K562 (cell line): ENCODE measurements around the gene FHIT. TPM values are rescaled to one million over a fixed set of nuclear protein-coding genes. Genes with fewer than 3 reads are reported as not detected.

Source experiments
- ATAC-seq: fragments of 200-7000 bp; cut with Tn5 transposase; 3 replicates; pipeline ENCODE4 v1.9.1; 2020; ENCODE audit warnings: moderate library complexity
- BruUV-seq: library from RNA; stranded (reverse); fragments of 400-500 nt; replicated peaks from 2 replicates; lab custom pipeline; 2021; lab: Mats Ljungman, UMichigan
- CTCF ChIA-PET: fragments of 300-600 bp; formaldehyde crosslinking; extraction: SDS; loops from one replicate; lab custom pipeline; 2021; ENCODE audit warnings: low intra/inter-chr PET ratio; lab: Yijun Ruan, JAX
- POLR2A ChIA-PET: fragments of 300-600, 350-650 bp; sonication (Branson Sonifier 250); formaldehyde crosslinking; extraction: SDS; loops from one replicate; lab custom pipeline; 2021; ENCODE audit warnings: antibody characterized with exemption, inconsistent platforms; lab: Yijun Ruan, JAX
- DNase-seq, 4 experiments: peaks; one replicate each; pipeline versions ENCODE4 v3.0.0 to v3.0.0-alpha.2; 2011 to 2018; ENCODE audit warnings: low spot score in 3 of 4, mixed read lengths in 3 of 4; ENCODE audit errors: extremely low read depth in 1 of 4
- FAIRE-seq: peaks from 2 replicates; lab custom pipeline; 2011; peaks lifted over from hg19 to GRCh38; lab: Jason Lieb, UNC
- H2AFZ ChIP-seq: 2 replicates; pipeline ENCODE4 v1.6.0; 2011; ENCODE audit warnings: low read depth, low read length, control low read depth, inconsistent platforms
- H3K27ac ChIP-seq: fragments of 200-600 bp; 3 replicates; pipeline ENCODE4 v1.8.0; 2011; ENCODE audit warnings: low read depth, mild to moderate bottlenecking, control low read depth, inconsistent platforms, low read length, moderate library complexity, mixed read lengths; ENCODE audit errors: extremely low read depth
- H3K27me3 ChIP-seq, 2 experiments: fragments of 300-600 bp in 1 of 2; 2 replicates in 1 of 2; 3 replicates in 1 of 2; pipeline versions ENCODE4 v1.6.0 to v1.8.0; 2011; ENCODE audit warnings: inconsistent platforms in 2 of 2, low read length in 2 of 2, mild to moderate bottlenecking in 1 of 2, mixed read lengths in 1 of 2, moderate library complexity in 1 of 2; ENCODE audit not compliant: control insufficient read depth in 2 of 2, insufficient read depth in 2 of 2
- H3K36me3 ChIP-seq: fragments of 300-600 bp; 3 replicates; pipeline ENCODE4 v1.8.0; 2011; ENCODE audit warnings: mild to moderate bottlenecking, low read length, inconsistent platforms; ENCODE audit not compliant: control insufficient read depth, insufficient read depth
- H3K4me1 ChIP-seq, 2 experiments: fragments of 200-600 bp in 1 of 2; replicated peaks in 1 of 2; 2 replicates in 1 of 2; 3 replicates in 1 of 2; pipeline versions ENCODE4 v1.5.1 to v1.8.0; 2011; ENCODE audit warnings: inconsistent platforms in 2 of 2, low read length in 2 of 2, mild to moderate bottlenecking in 1 of 2, mixed read lengths in 1 of 2, moderate library complexity in 1 of 2; ENCODE audit not compliant: control insufficient read depth in 2 of 2, insufficient read depth in 2 of 2
- H3K4me2 ChIP-seq: 2 replicates; pipeline ENCODE4 v1.6.1; 2011; ENCODE audit warnings: low read length, control low read depth, inconsistent platforms, mixed read lengths; ENCODE audit not compliant: insufficient read depth
- H3K4me3 ChIP-seq: fragments of 200-600 bp; sonication (generic), shearing (Covaris generic); 2 replicates; pipeline ENCODE4 v1.5.1; 2016; ENCODE audit warnings: control low read depth, inconsistent platforms
- H3K79me2 ChIP-seq: fragments of 200-600 bp; 3 replicates; pipeline ENCODE4 v1.8.0; 2011; ENCODE audit warnings: low read length, inconsistent platforms; ENCODE audit not compliant: control insufficient read depth, insufficient read depth
- H3K9ac ChIP-seq, 2 experiments: 2 replicates each; pipeline versions ENCODE4 v1.6.0 to v1.6.1; 2011; ENCODE audit warnings: low read depth in 2 of 2, low read length in 2 of 2, control low read depth in 1 of 2, inconsistent platforms in 1 of 2, mild to moderate bottlenecking in 1 of 2, mixed read lengths in 1 of 2; ENCODE audit not compliant: insufficient read depth in 1 of 2
- H3K9me1 ChIP-seq: one replicate; pipeline ENCODE4 v1.6.0; 2011; ENCODE audit warnings: inconsistent platforms, mild to moderate bottlenecking, low read length, moderate library complexity; ENCODE audit not compliant: control insufficient read depth, insufficient read depth
- H3K9me3 ChIP-seq: replicated peaks from 2 replicates; pipeline ENCODE4 v1.5.1; 2011; ENCODE audit warnings: low read depth, low read length, inconsistent platforms; ENCODE audit not compliant: control insufficient read depth, insufficient read depth
- H4K20me1 ChIP-seq: replicated peaks from 2 replicates; pipeline ENCODE4 v1.6.1; 2011; ENCODE audit warnings: low read length, inconsistent platforms, mixed read lengths; ENCODE audit not compliant: control insufficient read depth, insufficient read depth
- EP300 ChIP-seq: IDR thresholded peaks from 2 replicates; pipeline ENCODE4 v1.6.1; 2012; ENCODE audit warnings: low read length, improper control_type of control experiment
- EP400 ChIP-seq: fragments of 450-650 bp; IDR thresholded peaks from 2 replicates; pipeline ENCODE4 v1.6.1; 2017; ENCODE audit warnings: antibody characterized with exemption, mild to moderate bottlenecking, moderate library complexity
- ETV6 ChIP-seq, 3 experiments: fragments of 150-350 bp in 1 of 3; sonication (generic) in 1 of 3; formaldehyde crosslinking in 1 of 3; IDR thresholded peaks; 2 replicates each; pipeline versions ENCODE4 v1.6.1 to v1.8.0; 2014 to 2022; ENCODE audit warnings: borderline replicate concordance in 2 of 3, low read depth in 2 of 3, antibody characterized with exemption in 1 of 3, low read length in 1 of 3, mild to moderate bottlenecking in 1 of 3, missing genetic modification reagents in 1 of 3
- HDAC1 ChIP-seq, 2 experiments: fragments of 450-650 bp; IDR thresholded peaks; 2 replicates each; pipeline ENCODE4 v1.6.1; 2016 to 2017; ENCODE audit warnings: inconsistent platforms in 1 of 2, mild to moderate bottlenecking in 1 of 2, moderate library complexity in 1 of 2
- HNRNPH1 ChIP-seq: fragments of 200-400 bp; formaldehyde crosslinking; optimal IDR thresholded peaks from 2 replicates; pipeline ENCODE3; 2017; ENCODE audit warnings: low read depth, mild to moderate bottlenecking, low read length, moderate library complexity
- MYC ChIP-seq, 2 experiments: fragments of 250-450 bp in 1 of 2; sonication (Bioruptor Pico) in 1 of 2; IDR thresholded peaks; 2 replicates each; pipeline versions ENCODE4 v1.5.1 to v1.6.1; 2012 to 2021; ENCODE audit warnings: low read depth in 2 of 2, borderline replicate concordance in 1 of 2, improper control_type of control experiment in 1 of 2, low read length in 1 of 2, mild to moderate bottlenecking in 1 of 2, moderate library complexity in 1 of 2
- NFE2 ChIP-seq: IDR thresholded peaks from 2 replicates; pipeline ENCODE4 v1.6.1; 2014; ENCODE audit warnings: antibody characterized with exemption, low read depth
- POLR2AphosphoS5 ChIP-seq: IDR thresholded peaks from 2 replicates; pipeline ENCODE4 v1.6.1; 2011; ENCODE audit warnings: mild to moderate bottlenecking, low read depth, low read length, moderate library complexity; ENCODE audit not compliant: control insufficient read depth, insufficient read depth
- SREBF2 ChIP-seq: sonication (generic); formaldehyde crosslinking; IDR thresholded peaks from 2 replicates; pipeline ENCODE4 v1.4.0; 2020; ENCODE audit warnings: mild to moderate bottlenecking, missing genetic modification reagents
- SRSF3 ChIP-seq: fragments of 200-400 bp; formaldehyde crosslinking; IDR thresholded peaks from 2 replicates; pipeline ENCODE4 v1.6.1; 2016; ENCODE audit warnings: mild to moderate bottlenecking, low read length, moderate library complexity; ENCODE audit not compliant: insufficient read depth
- TAF1 ChIP-seq: IDR thresholded peaks from 2 replicates; pipeline ENCODE4 v1.6.1; 2011; ENCODE audit warnings: mild to moderate bottlenecking, low read length, moderate library complexity; ENCODE audit not compliant: insufficient read depth, control insufficient read depth, severe bottlenecking; ENCODE audit errors: extremely low read depth
- TEAD2 ChIP-seq: fragments of 450-650 bp; IDR thresholded peaks from 2 replicates; pipeline ENCODE4 v1.6.1; 2016; ENCODE audit warnings: missing genetic modification characterization, control low read depth, missing compliant biosample characterization
- ZNF124 ChIP-seq: sonication (generic); formaldehyde crosslinking; IDR thresholded peaks from 2 replicates; pipeline ENCODE4 v1.8.1; 2022; ENCODE audit warnings: missing genetic modification reagents
- ZNF507 ChIP-seq: conservative IDR thresholded peaks from 2 replicates; pipeline ENCODE4 v1.6.1; 2017; ENCODE audit warnings: missing genetic modification characterization, missing compliant biosample characterization
- ZNF717 ChIP-seq: fragments of 250-450 bp; sonication (Bioruptor Pico); IDR thresholded peaks from 2 replicates; pipeline ENCODE4 v1.5.0; 2021
- ZNF76 ChIP-seq: fragments of 250-450 bp; sonication (Bioruptor Pico); IDR thresholded peaks from 2 replicates; pipeline ENCODE4 v1.4.0; 2020; ENCODE audit warnings: mild to moderate bottlenecking, moderate library complexity, borderline replicate concordance
- WGBS: fragments of 100-300 bp; shearing (Covaris generic); methylation state at CpG from one replicate; pipeline ENCODE4 v1.1.6; 2016; ENCODE audit warnings: low coverage, mixed read lengths; ENCODE audit not compliant: insufficient coverage; ENCODE audit errors: missing lambda C conversion rate; 5-methylcytosine and 5-hydroxymethylcytosine counted together
- in situ Hi-C: fragments of 300-500 bp; cut with MboI; formaldehyde crosslinking; loops from 4 replicates; pipeline ENCODE4 v1.15.0; 2018; ENCODE audit warnings: inconsistent platforms, mixed read lengths
- intact Hi-C: fragments of 100-400 bp; cut with micrococcal nuclease; formaldehyde crosslinking; loops from 2 replicates; pipeline ENCODE4 v1.14.2; 2022
- polyA plus RNA-seq, 8 experiments: library from polyadenylated mRNA; depleted of rRNA in 4 of 8; stranded (reverse) in 5 of 8; unstranded in 3 of 8; fragments of >200 nt; fragmentation: Nextera tagmentation in 2 of 8; fragmentation: Illumina TruSeq in 1 of 8; extraction: Ambion mirVana in 2 of 8; extraction: Trizol in 1 of 8; gene quantifications; 2 replicates each; pipeline versions ENCODE4 v1.2.1 to v1.2.3, GENCODE V29; 2011 to 2014; ENCODE audit warnings: inconsistent platforms in 1 of 8, missing spikeins in 1 of 8
- total RNA-seq, 7 experiments: library from RNA; depleted of rRNA in 6 of 7; stranded (reverse); fragments of >200 nt in 6 of 7; fragmentation: Illumina TruSeq in 2 of 7; extraction: Trizol in 2 of 7; gene quantifications; 2 replicates each; pipeline versions ENCODE4 v1.2.1 to v1.2.3, GENCODE V29; 2011 to 2021; ENCODE audit warnings: low replicate concordance in 1 of 7
- TF ChIP-seq, protein P1 (sequence below), 2 experiments: fragments of 450-650 bp; IDR thresholded peaks; 2 replicates each; pipeline ENCODE4 v1.6.1; 2018; ENCODE audit warnings: mild to moderate bottlenecking in 2 of 2, low read depth in 1 of 2; ENCODE audit not compliant: partially characterized antibody in 2 of 2
- TF ChIP-seq, protein P2 (sequence below): IDR thresholded peaks from 2 replicates; pipeline ENCODE4 v1.6.1; 2011; ENCODE audit not compliant: insufficient read length; ENCODE audit errors: extremely low read depth

Gene FHIT
- total and polyA plus RNA-seq, 9 of the 15 experiments (the other 6 are each of a cell fraction or from before 2014, with no cell fraction given) = 1.7 to 9.1 (median 4.3) TPM

DNA sequence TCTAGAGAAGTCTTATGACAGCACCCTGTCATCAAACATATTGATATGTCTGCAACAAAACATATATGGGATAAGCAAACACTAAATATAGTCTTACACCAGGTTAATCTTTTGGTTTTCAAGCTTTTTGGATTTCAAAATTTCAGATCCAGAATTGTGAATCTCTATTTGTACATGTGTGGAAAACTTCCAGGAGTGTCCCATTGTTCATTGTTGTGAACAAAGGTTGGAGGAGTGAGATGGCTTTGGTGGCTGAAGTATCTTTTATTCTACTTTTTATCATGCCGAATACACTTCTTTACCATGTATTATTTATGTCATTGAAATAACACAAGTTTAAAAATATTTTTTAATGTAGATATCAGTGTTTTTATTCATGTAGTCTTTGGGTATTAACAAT is 5.9 kb upstream of the FHIT start:
- no peak overlapping the region for H3K9ac ChIP-seq
- H3K9me3 ChIP-seq = no peaks in the 10 kb centered on the region
- no peak overlapping the region for H3K27ac ChIP-seq
- no peaks in the 10 kb centered on the region for H4K20me1 ChIP-seq
- no peaks in the 10 kb centered on the region for H3K4me1 ChIP-seq
- H3K27me3 ChIP-seq = no peaks in the 10 kb centered on the region
- in situ Hi-C loops = loop anchor here (25.0 kb wide), 1 partner anchor 1145 kb away; no protein-coding TSS in a partner anchor
- TF ChIP-seq, protein P1, sequence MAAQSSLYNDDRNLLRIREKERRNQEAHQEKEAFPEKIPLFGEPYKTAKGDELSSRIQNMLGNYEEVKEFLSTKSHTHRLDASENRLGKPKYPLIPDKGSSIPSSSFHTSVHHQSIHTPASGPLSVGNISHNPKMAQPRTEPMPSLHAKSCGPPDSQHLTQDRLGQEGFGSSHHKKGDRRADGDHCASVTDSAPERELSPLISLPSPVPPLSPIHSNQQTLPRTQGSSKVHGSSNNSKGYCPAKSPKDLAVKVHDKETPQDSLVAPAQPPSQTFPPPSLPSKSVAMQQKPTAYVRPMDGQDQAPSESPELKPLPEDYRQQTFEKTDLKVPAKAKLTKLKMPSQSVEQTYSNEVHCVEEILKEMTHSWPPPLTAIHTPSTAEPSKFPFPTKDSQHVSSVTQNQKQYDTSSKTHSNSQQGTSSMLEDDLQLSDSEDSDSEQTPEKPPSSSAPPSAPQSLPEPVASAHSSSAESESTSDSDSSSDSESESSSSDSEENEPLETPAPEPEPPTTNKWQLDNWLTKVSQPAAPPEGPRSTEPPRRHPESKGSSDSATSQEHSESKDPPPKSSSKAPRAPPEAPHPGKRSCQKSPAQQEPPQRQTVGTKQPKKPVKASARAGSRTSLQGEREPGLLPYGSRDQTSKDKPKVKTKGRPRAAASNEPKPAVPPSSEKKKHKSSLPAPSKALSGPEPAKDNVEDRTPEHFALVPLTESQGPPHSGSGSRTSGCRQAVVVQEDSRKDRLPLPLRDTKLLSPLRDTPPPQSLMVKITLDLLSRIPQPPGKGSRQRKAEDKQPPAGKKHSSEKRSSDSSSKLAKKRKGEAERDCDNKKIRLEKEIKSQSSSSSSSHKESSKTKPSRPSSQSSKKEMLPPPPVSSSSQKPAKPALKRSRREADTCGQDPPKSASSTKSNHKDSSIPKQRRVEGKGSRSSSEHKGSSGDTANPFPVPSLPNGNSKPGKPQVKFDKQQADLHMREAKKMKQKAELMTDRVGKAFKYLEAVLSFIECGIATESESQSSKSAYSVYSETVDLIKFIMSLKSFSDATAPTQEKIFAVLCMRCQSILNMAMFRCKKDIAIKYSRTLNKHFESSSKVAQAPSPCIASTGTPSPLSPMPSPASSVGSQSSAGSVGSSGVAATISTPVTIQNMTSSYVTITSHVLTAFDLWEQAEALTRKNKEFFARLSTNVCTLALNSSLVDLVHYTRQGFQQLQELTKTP (IDR thresholded peaks at IDR 0.05; ENCODE audit: low read depth in 1 of 2, partially characterized antibody in 2 of 2) = no peak
- TF ChIP-seq HNRNPH1 = no peak
- no peak for TF ChIP-seq EP400
- TF ChIP-seq ZNF717 (CRISPR knock-in tag) = no peak
- no peak for TF ChIP-seq TAF1
- TF ChIP-seq, protein P2, sequence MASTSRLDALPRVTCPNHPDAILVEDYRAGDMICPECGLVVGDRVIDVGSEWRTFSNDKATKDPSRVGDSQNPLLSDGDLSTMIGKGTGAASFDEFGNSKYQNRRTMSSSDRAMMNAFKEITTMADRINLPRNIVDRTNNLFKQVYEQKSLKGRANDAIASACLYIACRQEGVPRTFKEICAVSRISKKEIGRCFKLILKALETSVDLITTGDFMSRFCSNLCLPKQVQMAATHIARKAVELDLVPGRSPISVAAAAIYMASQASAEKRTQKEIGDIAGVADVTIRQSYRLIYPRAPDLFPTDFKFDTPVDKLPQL = no peak
- no peak for TF ChIP-seq ETV6 (IDR thresholded peaks at IDR 0.05; ENCODE audit: borderline replicate concordance in 1 of 2, low read depth in 2 of 2, low read length in 1 of 2)
- no peak for TF ChIP-seq ETV6 (CRISPR knock-in tag; IDR thresholded peaks at IDR 0.05; ENCODE audit: borderline replicate concordance)
- no peak for TF ChIP-seq MYC (IDR thresholded peaks at IDR 0.05; ENCODE audit: low read depth, low read length)
- no peak for TF ChIP-seq MYC (CRISPR knock-in tag; IDR thresholded peaks at IDR 0.05; ENCODE audit: borderline replicate concordance, low read depth)
- TF ChIP-seq SREBF2 (CRISPR knock-in tag) = no peak
- no peak for TF ChIP-seq ZNF507 (tag)
- no peak for TF ChIP-seq NFE2
- TF ChIP-seq ZNF76 (CRISPR knock-in tag) = no peak
- no peak for TF ChIP-seq TEAD2 (tag)
- TF ChIP-seq HDAC1 (IDR thresholded peaks at IDR 0.05) = no peak
- no peak for TF ChIP-seq POLR2AphosphoS5
- no peak for TF ChIP-seq SRSF3
- TF ChIP-seq ZNF124 (CRISPR knock-in tag) = no peak
- no peak for TF ChIP-seq EP300
- ATAC-seq = no peak
- H2AFZ ChIP-seq = no peak overlapping the region
- intact Hi-C loops = no loop called here
- no peaks in the 10 kb centered on the region for H3K9me1 ChIP-seq
- H3K4me3 ChIP-seq = no peak overlapping the region
- no peak for DNase-seq
- FAIRE-seq = no peak
- H3K4me2 ChIP-seq = no peak overlapping the region
- no peaks in the 10 kb centered on the region for H3K36me3 ChIP-seq
- BruUV-seq = no TSS peak
- CTCF ChIA-PET = no interaction called here
- H3K79me2 ChIP-seq = no peaks in the 10 kb centered on the region
- POLR2A ChIA-PET = no interaction called here
- 0% methylated on average over 1 of the region's 1 CpG for WGBS
